HepG2 (cell line): ENCODE results near the gene KRTAP5-4. TPM values are rescaled to one million over a fixed set of nuclear protein-coding genes. Genes with fewer than 3 reads are reported as not detected.

Experiments used
- ARHGAP35 ChIP-seq: sonication (generic); formaldehyde crosslinking; IDR thresholded peaks from 2 replicates; pipeline ENCODE4 v1.9.0; 2022; ENCODE audit warnings: mild to moderate bottlenecking, inconsistent platforms, moderate library complexity, missing genetic modification reagents, borderline replicate concordance
- CEBPB ChIP-seq: IDR thresholded peaks from 2 replicates; pipeline ENCODE4 v1.6.1; 2011; ENCODE audit warnings: low read depth, low read length, improper control_type of control experiment, borderline replicate concordance
- CREB1 ChIP-seq, 2 experiments: fragments of 450-650 bp in 1 of 2; IDR thresholded peaks; 2 replicates each; pipeline ENCODE4 v1.6.1; 2016 to 2017; ENCODE audit warnings: control low read depth in 1 of 2, mild to moderate bottlenecking in 1 of 2, missing compliant biosample characterization in 1 of 2, missing genetic modification characterization in 1 of 2
- DPF2 ChIP-seq: sonication (generic); formaldehyde crosslinking; IDR thresholded peaks from 2 replicates; pipeline ENCODE4 v1.4.0; 2020; ENCODE audit warnings: mild to moderate bottlenecking, low read depth, missing genetic modification reagents, borderline replicate concordance
- KDM2A ChIP-seq: sonication (generic); formaldehyde crosslinking; IDR thresholded peaks from 2 replicates; pipeline ENCODE4 v1.4.0; 2020; ENCODE audit warnings: low read depth, missing genetic modification reagents, borderline replicate concordance
- NR1H2 ChIP-seq: sonication (generic); formaldehyde crosslinking; IDR thresholded peaks from 2 replicates; pipeline ENCODE4 v1.8.1; 2022; ENCODE audit warnings: low read depth, missing genetic modification reagents, borderline replicate concordance
- PHF20 ChIP-seq: sonication (generic); formaldehyde crosslinking; IDR thresholded peaks from 2 replicates; pipeline ENCODE4 v1.5.0; 2020; ENCODE audit warnings: mild to moderate bottlenecking, missing genetic modification reagents
- SALL1 ChIP-seq: sonication (generic); formaldehyde crosslinking; IDR thresholded peaks from 2 replicates; pipeline ENCODE4 v1.8.0; 2022; ENCODE audit warnings: mild to moderate bottlenecking, missing genetic modification reagents
- ZBTB46 ChIP-seq: sonication (generic); formaldehyde crosslinking; IDR thresholded peaks from 2 replicates; pipeline ENCODE4 v1.4.0; 2020; ENCODE audit warnings: mild to moderate bottlenecking, missing genetic modification reagents, borderline replicate concordance
- ZBTB49 ChIP-seq: sonication (generic); formaldehyde crosslinking; IDR thresholded peaks from 2 replicates; pipeline ENCODE4 v1.4.0; 2020; ENCODE audit warnings: missing genetic modification reagents, borderline replicate concordance
- ZNF121 ChIP-seq: sonication (generic); formaldehyde crosslinking; IDR thresholded peaks from 2 replicates; pipeline ENCODE4 v1.5.0; 2020; ENCODE audit warnings: mild to moderate bottlenecking, missing genetic modification reagents
- ZNF296 ChIP-seq: sonication (generic); formaldehyde crosslinking; conservative IDR thresholded peaks from 2 replicates; pipeline ENCODE4 v1.5.0; 2020; ENCODE audit warnings: mild to moderate bottlenecking, missing genetic modification reagents
- ZNF737 ChIP-seq: sonication (generic); formaldehyde crosslinking; IDR thresholded peaks from 2 replicates; pipeline ENCODE4 v1.5.0; 2020; ENCODE audit warnings: missing genetic modification reagents, mild to moderate bottlenecking, borderline replicate concordance
- ZSCAN9 ChIP-seq: IDR thresholded peaks from 2 replicates; pipeline ENCODE4 v1.6.1; 2016; ENCODE audit warnings: borderline replicate concordance
- polyA plus RNA-seq, 8 experiments: library from polyadenylated mRNA; depleted of rRNA in 3 of 8; stranded (reverse) in 7 of 8; unstranded in 1 of 8; fragments of >200 nt; fragmentation: Illumina TruSeq in 4 of 8; extraction: Trizol in 4 of 8; gene quantifications; 2 replicates each; pipeline versions ENCODE4 v1.2.1 to v1.2.3, GENCODE V29; 2011 to 2016; ENCODE audit warnings: low read depth in 4 of 8, missing spikeins in 1 of 8, mixed read lengths in 1 of 8; ENCODE audit not compliant: insufficient read depth in 1 of 8
- total RNA-seq, 5 experiments: library from RNA; depleted of rRNA; stranded (reverse); fragments of >200 nt; fragmentation: Illumina TruSeq; extraction: Trizol; gene quantifications; 2 replicates each; pipeline ENCODE4 v1.2.3, GENCODE V29; 2016; ENCODE audit warnings: low read depth in 1 of 5
- TF ChIP-seq, protein P1 (sequence below): sonication (generic); formaldehyde crosslinking; IDR thresholded peaks from 2 replicates; pipeline ENCODE4 v1.4.0; 2020; ENCODE audit warnings: mild to moderate bottlenecking, missing genetic modification reagents, borderline replicate concordance
- TF ChIP-seq, protein P2 (sequence below): sonication (generic); formaldehyde crosslinking; IDR thresholded peaks from 2 replicates; pipeline ENCODE4 v1.5.0; 2020; ENCODE audit warnings: missing genetic modification reagents, mild to moderate bottlenecking, borderline replicate concordance
- TF ChIP-seq, protein P3 (sequence below): sonication (generic); formaldehyde crosslinking; IDR thresholded peaks from 2 replicates; pipeline ENCODE4 v1.4.0; 2020; ENCODE audit warnings: missing genetic modification reagents

The KRTAP5-4 gene
- total and polyA plus RNA-seq, 2 of the 13 experiments (the other 11 are each of a cell fraction or from before 2014, with no cell fraction given), result not detected

DNA sequence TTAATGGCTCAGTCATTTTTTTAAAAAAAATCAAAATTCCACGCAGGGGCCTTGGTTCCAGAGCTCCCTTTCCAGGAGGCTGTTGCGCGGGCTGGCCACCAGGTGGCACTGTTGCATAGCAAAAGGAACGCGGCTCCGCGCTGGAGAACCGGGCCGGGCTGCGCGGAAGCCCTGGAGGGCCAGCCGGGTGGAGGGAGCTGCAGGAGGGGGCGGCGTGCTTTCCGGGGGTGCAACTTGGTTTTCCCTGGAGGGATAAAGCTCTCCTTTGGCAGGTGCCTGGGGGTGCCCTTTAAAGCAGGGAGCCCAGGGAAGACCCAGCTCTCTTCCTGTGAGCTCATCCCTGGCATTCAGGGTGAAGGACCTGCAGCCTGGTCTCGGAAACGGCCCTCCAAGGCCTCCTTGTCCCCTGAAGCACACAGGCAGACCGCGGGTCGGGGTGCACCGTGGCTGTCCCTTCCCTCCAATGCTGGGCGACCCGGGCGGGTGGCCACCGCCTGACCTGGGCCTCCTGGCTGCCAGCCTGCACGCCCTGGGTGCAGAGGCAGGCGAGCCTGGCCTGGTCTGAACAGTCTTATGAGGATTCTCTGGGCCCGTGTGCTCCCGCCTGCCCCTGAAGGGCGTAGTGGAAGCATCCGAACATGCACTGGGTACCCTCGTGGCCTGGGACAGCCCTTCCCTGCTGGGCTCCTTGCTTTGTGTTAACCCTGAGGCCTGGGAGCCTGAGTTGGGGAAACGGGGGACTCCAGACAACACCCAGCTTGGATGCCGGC, 31.0 kb upstream of the KRTAP5-4 start (continued):
- TF ChIP-seq, protein P1, sequence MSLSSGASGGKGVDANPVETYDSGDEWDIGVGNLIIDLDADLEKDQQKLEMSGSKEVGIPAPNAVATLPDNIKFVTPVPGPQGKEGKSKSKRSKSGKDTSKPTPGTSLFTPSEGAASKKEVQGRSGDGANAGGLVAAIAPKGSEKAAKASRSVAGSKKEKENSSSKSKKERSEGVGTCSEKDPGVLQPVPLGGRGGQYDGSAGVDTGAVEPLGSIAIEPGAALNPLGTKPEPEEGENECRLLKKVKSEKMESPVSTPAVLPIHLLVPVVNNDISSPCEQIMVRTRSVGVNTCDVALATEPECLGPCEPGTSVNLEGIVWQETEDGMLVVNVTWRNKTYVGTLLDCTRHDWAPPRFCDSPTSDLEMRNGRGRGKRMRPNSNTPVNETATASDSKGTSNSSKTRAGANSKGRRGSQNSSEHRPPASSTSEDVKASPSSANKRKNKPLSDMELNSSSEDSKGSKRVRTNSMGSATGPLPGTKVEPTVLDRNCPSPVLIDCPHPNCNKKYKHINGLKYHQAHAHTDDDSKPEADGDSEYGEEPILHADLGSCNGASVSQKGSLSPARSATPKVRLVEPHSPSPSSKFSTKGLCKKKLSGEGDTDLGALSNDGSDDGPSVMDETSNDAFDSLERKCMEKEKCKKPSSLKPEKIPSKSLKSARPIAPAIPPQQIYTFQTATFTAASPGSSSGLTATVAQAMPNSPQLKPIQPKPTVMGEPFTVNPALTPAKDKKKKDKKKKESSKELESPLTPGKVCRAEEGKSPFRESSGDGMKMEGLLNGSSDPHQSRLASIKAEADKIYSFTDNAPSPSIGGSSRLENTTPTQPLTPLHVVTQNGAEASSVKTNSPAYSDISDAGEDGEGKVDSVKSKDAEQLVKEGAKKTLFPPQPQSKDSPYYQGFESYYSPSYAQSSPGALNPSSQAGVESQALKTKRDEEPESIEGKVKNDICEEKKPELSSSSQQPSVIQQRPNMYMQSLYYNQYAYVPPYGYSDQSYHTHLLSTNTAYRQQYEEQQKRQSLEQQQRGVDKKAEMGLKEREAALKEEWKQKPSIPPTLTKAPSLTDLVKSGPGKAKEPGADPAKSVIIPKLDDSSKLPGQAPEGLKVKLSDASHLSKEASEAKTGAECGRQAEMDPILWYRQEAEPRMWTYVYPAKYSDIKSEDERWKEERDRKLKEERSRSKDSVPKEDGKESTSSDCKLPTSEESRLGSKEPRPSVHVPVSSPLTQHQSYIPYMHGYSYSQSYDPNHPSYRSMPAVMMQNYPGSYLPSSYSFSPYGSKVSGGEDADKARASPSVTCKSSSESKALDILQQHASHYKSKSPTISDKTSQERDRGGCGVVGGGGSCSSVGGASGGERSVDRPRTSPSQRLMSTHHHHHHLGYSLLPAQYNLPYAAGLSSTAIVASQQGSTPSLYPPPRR (CRISPR knock-in tag), result peak; percentile 39; the same call in 1 of the 2 replicates
- no peak for TF ChIP-seq ZNF296 (CRISPR knock-in tag)
- TF ChIP-seq ZBTB46 (CRISPR knock-in tag), result no peak
- TF ChIP-seq ZBTB49 (CRISPR knock-in tag), result no peak
- TF ChIP-seq ZSCAN9 (CRISPR knock-in tag), result peak; percentile 59; the same call in 1 of the 2 replicates
- TF ChIP-seq, protein P2, sequence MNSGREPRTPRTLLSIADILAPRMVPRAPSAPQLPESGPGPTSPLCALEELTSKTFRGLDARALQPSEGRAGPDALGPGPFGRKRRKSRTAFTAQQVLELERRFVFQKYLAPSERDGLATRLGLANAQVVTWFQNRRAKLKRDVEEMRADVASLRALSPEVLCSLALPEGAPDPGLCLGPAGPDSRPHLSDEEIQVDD (CRISPR knock-in tag), result no peak
- peak; percentile 55 for TF ChIP-seq SALL1
- no peak for TF ChIP-seq CEBPB
- TF ChIP-seq ZNF737, result no peak
- no peak for TF ChIP-seq PHF20 (CRISPR knock-in tag)
- no peak for TF ChIP-seq DPF2 (CRISPR knock-in tag)
- TF ChIP-seq ZNF121 (CRISPR knock-in tag), result no peak
- no peak for TF ChIP-seq CREB1 (IDR thresholded peaks at IDR 0.05)
- TF ChIP-seq CREB1 (CRISPR knock-in tag; IDR thresholded peaks at IDR 0.05), result no peak
- TF ChIP-seq, protein P3, sequence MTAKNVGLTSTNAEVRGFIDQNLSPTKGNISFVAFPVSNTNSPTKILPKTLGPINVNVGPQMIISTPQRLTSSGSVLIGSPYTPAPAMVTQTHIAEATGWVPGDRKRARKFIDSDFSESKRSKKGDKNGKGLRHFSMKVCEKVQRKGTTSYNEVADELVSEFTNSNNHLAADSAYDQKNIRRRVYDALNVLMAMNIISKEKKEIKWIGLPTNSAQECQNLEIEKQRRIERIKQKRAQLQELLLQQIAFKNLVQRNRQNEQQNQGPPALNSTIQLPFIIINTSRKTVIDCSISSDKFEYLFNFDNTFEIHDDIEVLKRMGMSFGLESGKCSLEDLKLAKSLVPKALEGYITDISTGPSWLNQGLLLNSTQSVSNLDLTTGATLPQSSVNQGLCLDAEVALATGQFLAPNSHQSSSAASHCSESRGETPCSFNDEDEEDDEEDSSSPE (CRISPR knock-in tag), result 0 out of 2 replicates have a peak, but pooled peaks have one; percentile 42
- TF ChIP-seq NR1H2 (CRISPR knock-in tag), result no peak
- TF ChIP-seq ARHGAP35, result no peak
- TF ChIP-seq KDM2A, result peak; percentile 84
